Tongue (tissue), 2 donors: Measurements from ENCODE around the gene PNLIPRP1. TPM values are rescaled to one million over a fixed set of nuclear protein-coding genes. Genes with fewer than 3 reads are reported as not detected.

Experiments
- DNase-seq: peaks from one replicate; pipeline ENCODE4 v3.0.0-alpha.2; 2015
- total RNA-seq: library from RNA; depleted of rRNA; stranded (reverse); fragments of >200 nt; gene quantifications from one replicate; pipeline ENCODE4 v1.2.3, GENCODE V29; 2014

The PNLIPRP1 gene
- total RNA-seq, 1 donor from 2014 or later = 0.31 TPM

DNA sequence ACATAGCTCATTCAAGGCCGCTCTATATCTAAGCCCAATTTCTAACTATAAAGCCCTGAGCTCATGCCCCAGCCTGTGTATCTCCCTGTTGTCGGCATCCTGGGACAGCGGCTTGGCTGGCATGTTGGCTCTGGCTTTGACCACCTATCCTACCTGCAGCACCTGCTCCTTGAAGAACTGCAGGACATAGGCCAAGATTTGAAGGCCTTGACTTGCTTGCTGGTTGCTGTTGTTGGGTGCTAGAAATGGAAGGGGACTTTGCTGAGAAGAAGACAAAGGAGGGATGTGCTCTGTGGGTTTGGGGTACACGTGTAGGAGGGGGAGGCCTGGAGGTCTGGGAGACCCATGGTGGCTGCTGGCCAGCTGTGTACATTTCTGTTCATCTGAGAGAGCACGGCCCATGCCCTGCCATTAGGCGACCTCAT is 41.1 kb downstream of the PNLIPRP1 start:
- DNase-seq = no peak

DNA sequence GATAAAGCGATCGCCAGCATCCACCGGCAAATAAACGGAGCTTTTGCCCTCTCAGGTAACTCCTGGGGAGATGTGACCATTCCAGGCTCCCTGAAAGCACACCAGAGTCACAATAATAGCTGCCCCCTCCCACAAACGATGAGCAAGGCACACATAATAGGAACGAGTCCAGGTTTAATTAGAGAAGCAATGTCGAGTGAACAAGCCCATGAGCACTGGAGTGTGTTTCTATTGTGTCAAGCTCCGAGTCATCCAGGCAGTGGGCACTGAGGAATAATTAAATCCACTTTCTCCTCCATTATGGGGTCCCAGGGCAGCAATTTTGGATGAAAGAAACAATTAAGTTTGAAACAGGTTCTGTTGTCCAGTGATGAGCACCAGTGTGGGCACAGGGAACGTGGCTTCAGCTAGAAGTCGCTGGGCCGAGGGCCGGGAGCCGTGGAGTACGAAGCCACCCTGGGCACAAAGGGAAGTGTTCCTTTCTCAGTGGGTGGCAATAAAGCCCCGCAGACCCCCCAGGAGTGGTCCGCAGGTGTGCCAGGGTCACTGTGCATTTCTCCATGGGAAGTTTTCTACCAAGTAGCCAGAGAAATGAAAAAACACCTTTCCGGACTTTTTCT is 41.9 kb downstream of the PNLIPRP1 start:
- DNase-seq = no peak

DNA sequence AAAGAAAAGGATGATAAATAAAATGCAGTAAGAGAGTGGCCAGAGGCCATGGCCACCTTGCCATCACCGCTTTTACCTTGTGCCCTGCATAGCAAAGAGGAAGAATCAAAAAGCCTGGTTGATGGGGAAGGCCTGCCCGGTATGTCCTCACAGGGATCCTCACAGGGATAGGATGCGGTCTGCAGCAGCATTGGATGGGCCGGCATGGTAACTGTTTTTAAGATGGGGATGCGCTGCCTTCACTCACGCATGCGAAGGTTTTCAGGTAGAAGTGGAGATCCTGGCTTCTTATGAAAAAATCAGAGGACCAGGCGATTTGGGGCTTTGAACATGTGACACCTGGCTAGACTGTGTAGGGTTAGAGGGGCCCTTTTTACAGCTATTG is 42.4 kb downstream of the PNLIPRP1 start:
- DNase-seq = no peak

DNA sequence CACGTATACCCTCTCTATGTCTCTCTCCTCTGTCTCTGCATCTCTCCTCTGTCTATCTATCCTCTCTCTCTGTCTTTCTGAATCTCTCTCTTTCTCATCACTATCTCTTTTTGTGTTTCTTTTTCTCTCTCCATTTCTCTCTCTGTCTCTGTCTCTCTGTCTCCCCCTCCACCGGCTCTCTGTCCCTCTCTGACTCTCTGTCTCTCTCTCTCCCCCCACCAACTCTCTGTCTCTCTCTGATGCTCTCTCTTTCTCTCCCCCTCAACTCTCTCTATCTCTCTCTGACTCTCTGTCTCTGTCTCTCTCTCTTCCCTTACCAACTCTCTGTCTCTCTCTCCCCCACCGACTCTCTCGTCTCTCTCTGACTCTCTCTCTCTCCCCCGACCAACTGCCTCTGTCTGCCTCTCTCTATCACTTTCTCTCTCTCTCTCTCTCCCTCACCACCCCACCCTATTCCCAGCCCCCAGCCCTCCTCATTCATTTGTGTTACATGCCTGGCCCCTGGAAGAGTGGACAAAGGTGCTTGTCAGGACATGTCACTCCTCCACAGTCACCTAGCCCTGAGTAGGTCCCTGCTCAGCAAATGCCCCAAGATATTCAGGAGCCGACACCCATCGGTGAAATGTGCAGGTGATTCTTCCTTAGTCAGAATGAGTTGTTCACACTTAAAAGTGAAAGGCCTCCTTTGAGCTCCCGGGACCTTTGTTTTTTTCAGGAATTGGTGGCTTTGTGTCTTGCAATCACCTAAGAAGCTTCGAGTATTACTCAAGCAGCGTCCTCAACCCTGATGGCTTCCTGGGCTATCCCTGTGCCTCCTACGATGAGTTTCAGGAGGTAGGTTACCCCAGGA is 43.6 kb downstream of the PNLIPRP1 start:
- no peak for DNase-seq

DNA sequence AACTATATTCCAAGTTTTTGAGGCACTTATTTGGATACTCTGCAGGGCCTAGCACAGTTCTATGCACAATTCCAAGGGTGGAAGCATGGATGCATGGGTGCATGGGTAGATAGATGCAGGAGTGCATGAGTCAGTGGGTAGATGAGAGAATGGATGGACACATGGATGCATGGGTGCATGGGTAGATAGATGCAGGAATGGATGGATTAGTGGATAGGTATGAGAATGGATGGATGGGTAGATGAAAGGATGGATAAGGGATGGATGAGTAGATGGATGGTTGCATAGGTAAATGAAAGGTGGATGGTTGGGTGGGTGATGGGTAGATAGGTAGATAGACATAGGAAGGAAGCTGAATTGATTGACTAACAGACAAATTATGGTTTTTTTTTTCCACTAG is 45.6 kb downstream of the PNLIPRP1 start:
- DNase-seq = no peak

DNA sequence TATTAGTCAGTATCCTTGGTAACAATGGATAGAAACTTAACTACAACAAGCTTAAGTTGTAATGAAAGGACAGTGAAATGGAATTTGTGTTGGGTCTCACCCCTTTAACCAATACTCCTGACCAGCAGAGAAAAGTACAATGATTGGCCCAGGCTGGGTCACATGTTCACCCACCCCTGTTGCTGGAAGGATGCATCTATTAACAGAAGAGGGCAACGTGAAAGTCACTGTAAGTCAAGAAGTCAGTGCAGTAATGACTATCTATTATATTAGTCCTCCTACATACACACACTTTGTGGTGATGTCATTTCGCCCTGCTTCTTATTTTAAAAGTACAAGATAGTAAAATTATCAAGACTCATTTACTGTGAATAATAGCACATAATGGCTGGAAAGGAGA is 46.2 kb downstream of the PNLIPRP1 start:
- no peak for DNase-seq

GRCh38 chr10:116637830-116638229 is 47.1 kb downstream of the PNLIPRP1 start:
- no peak for DNase-seq

GRCh38 chr10:116646502-116646901 is 55.7 kb downstream of the PNLIPRP1 start:
- no peak for DNase-seq

- DNase-seq = no peak
Observed at GRCh38 chr10:116648903-116649302, 58.1 kb downstream of the PNLIPRP1 start.

- no peak for DNase-seq
Observed at GRCh38 chr10:116653885-116654284, 63.1 kb downstream of the PNLIPRP1 start.

DNA sequence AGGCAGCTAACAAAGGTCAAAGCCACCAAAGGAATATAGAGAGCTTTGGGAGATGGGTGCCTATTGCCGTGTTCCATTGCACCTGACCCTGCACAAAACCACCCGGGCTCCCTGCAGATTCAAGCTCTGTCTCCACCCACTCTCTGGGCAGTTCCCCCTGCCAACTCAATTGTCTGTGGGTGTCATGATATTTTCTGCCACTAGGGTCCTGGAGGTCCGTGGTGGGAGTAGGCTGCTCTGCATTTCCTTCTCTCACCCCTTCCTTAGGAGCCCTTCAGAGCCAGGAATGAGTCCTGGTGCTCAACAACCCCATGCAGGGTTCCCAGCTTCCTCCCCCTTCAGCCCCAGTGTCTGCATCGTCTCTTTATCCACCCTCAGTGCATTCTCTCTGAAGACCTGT is 64.1 kb downstream of the PNLIPRP1 start:
- no peak for DNase-seq

- DNase-seq = no peak
Observed at GRCh38 chr10:116655568-116655967, 64.8 kb downstream of the PNLIPRP1 start.

- no peak for DNase-seq
Observed at GRCh38 chr10:116656044-116656443, 65.3 kb downstream of the PNLIPRP1 start.

- no peak for DNase-seq
Observed at GRCh38 chr10:116657863-116658551, 67.2 kb downstream of the PNLIPRP1 start.

Other genes starting within 250 kb of the PNLIPRP1 start
- not detected for gene PNLIPRP3, start 163.1 kb upstream of the PNLIPRP1 start, total RNA-seq
- gene PNLIP, start 45.0 kb upstream of the PNLIPRP1 start, total RNA-seq = 1.8 TPM
- gene PNLIPRP2, start 30.0 kb downstream of the PNLIPRP1 start, total RNA-seq = not detected
- 9.3 TPM for gene HSPA12A, start 151.6 kb downstream of the PNLIPRP1 start, total RNA-seq